Kidney (tissue), 14 donors: ENCODE results near the gene URM1. TPM values are rescaled to one million over a fixed set of nuclear protein-coding genes. Genes with fewer than 3 reads are reported as not detected.
A peak's percentile ranks its signal among the peaks of the same experiment; 100 is the strongest.

Source experiments
- DNase-seq, 5 donors: peaks; one replicate each; pipeline ENCODE4 v3.0.0-alpha.2; 2013 to 2020
- FAIRE-seq: peaks from 2 replicates; lab custom pipeline; 2012; peaks lifted over from hg19 to GRCh38; lab: Jason Lieb, UNC
- H3K27ac ChIP-seq, 2 donors: one replicate each; pipeline ENCODE4 v1.7.0; 2013; ENCODE audit warnings: low read depth in 2 of 2, low read length in 2 of 2, inconsistent platforms in 1 of 2
- H3K27me3 ChIP-seq: one replicate; pipeline ENCODE4 v1.7.1; 2013; ENCODE audit warnings: low read length, inconsistent platforms; ENCODE audit not compliant: control insufficient read depth, insufficient read depth
- H3K36me3 ChIP-seq, 3 donors: one replicate each; pipeline versions ENCODE4 v1.7.0 to v1.7.1; 2013; ENCODE audit warnings: low read length in 3 of 3, control low read depth in 1 of 3, inconsistent platforms in 1 of 3; ENCODE audit not compliant: insufficient read depth in 3 of 3, control insufficient read depth in 2 of 3
- H3K4me1 ChIP-seq, 3 donors: one replicate each; pipeline versions ENCODE4 v1.7.0 to v1.7.1; 2013; ENCODE audit warnings: low read length in 3 of 3, inconsistent platforms in 1 of 3, low read depth in 1 of 3; ENCODE audit not compliant: control insufficient read depth in 2 of 3, insufficient read depth in 2 of 3
- H3K4me3 ChIP-seq, 3 donors: one replicate each; pipeline versions ENCODE4 v1.7.0 to v1.8.1; 2013; ENCODE audit warnings: low read length in 3 of 3, control low read depth in 1 of 3, inconsistent platforms in 1 of 3
- H3K9ac ChIP-seq, 3 donors: one replicate each; pipeline versions ENCODE4 v1.7.0 to v1.7.1; 2013; ENCODE audit warnings: low read length in 3 of 3, control low read depth in 1 of 3, inconsistent platforms in 1 of 3
- H3K9me3 ChIP-seq, 3 donors: one replicate each; pipeline versions ENCODE4 v1.7.0 to v1.7.1; 2013; ENCODE audit warnings: low read length in 3 of 3, control low read depth in 1 of 3, inconsistent platforms in 1 of 3; ENCODE audit not compliant: control insufficient read depth in 2 of 3, insufficient read depth in 1 of 3
- intact Hi-C: fragments of 100-400 bp; cut with DNase I; formaldehyde crosslinking; loops from one replicate; pipeline ENCODE4 v1.11.1; 2022
- polyA plus RNA-seq: library from polyadenylated mRNA; stranded (reverse); fragments of 350-450 nt; fragmentation: Illumina TruSeq; extraction: RNeasy Lipid Tissue Mini Kit (QIAGEN cat#74804); gene quantifications from one replicate; pipeline ENCODE4 v1.2.3, GENCODE V29; 2014; ENCODE audit warnings: low read depth, low replicate concordance; ENCODE audit not compliant: insufficient read depth
- total RNA-seq: library from RNA; stranded (reverse); fragmentation: NEBNext Ultra II Directional; extraction: Animal tissue kit (Norgen Biotek cat#: 25700); gene quantifications from one replicate; pipeline ENCODE4 v1.2.1, GENCODE V29; 2021
- TF ChIP-seq, protein P1 (sequence below): IDR thresholded peaks from 3 replicates; pipeline ENCODE4 v1.5.1; 2012; ENCODE audit warnings: mild to moderate bottlenecking, moderate library complexity, borderline replicate concordance; ENCODE audit not compliant: insufficient read depth; ENCODE audit errors: extremely low read depth
- donor health status: control.
- donor health status: control.
- donor health status: control.
- donor health status: control.
- donor health status: control.
- donor health status: DM: yes; HTN: yes; CAD: no.
- donor health status: Normal renal cell carcinoma (clear cell type).

Gene URM1
- total and polyA plus RNA-seq, 2 donors from 2014 or later = 55.2 to 55.9 TPM

DNA sequence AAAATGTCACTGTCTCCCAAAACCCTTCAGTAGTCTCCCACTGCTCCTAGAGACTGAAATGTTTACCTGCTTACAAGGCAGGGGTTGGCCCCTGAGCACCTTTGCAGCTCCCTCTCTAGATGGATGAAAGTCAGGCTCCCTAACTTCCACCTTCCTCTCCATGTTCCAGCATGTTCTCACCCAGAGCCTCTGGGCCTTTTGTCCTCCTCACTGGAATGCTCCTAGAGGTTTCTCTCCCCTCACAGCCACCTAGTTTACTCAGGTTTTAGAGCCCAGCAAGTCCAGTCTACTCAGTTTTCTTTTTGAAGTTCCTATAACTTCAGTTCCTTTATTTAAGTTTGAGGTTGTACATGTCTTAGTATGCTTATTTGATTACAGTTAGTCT is 815 bp upstream of the URM1 start:
- H3K36me3 ChIP-seq = no peaks in the 10 kb centered on the region
- intact Hi-C loops = no loop called here
- TF ChIP-seq, protein P1, sequence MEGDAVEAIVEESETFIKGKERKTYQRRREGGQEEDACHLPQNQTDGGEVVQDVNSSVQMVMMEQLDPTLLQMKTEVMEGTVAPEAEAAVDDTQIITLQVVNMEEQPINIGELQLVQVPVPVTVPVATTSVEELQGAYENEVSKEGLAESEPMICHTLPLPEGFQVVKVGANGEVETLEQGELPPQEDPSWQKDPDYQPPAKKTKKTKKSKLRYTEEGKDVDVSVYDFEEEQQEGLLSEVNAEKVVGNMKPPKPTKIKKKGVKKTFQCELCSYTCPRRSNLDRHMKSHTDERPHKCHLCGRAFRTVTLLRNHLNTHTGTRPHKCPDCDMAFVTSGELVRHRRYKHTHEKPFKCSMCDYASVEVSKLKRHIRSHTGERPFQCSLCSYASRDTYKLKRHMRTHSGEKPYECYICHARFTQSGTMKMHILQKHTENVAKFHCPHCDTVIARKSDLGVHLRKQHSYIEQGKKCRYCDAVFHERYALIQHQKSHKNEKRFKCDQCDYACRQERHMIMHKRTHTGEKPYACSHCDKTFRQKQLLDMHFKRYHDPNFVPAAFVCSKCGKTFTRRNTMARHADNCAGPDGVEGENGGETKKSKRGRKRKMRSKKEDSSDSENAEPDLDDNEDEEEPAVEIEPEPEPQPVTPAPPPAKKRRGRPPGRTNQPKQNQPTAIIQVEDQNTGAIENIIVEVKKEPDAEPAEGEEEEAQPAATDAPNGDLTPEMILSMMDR = no peak

DNA sequence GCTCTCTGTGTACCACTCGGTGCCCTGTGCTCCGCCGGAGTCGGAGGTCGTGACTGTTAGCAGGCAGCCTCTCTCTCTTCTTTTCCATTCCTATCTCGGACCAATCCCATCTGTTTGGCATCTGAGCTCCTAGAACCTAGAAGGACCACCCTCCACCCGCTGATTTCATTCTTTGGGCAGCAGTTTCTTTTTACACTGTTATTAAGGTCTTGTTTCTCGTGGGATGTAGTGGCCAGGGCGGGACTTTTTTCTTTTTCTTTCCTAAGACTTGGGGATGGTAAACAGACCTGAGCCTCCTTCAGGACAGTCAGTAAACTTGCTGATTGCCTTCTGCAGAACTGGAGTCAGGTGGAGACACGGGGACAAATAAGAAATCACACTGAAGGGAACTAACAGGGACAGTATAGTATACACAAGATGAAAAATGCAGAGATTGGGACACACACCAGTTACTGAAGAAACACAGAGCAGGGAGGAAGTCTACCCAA is 500 bp downstream of the URM1 start:
- DNase-seq = no peak
- Histone ChIP-seq H3K9ac (peak overlapping the region; percentile 89 to 98 (median 92)), H3K4me3 (peak overlapping the region; percentile 97 to 100 (median 99)), H3K36me3 (no peaks in the 10 kb centered on the region), H3K27me3 (no peaks in the 10 kb centered on the region), H3K27ac (peak overlapping the region; percentile 47 to 87), H3K9me3 (no peaks in the 10 kb centered on the region), H3K4me1 (peaks cover 0 to 12% (median 9%) of the 10 kb centered on the region in 3 donors)
- TF ChIP-seq, protein P1 = no peak
- intact Hi-C loops = no loop called here
- FAIRE-seq = no peak

More for the DNA sequence above, 815 bp upstream of the URM1 start:
- no peak for FAIRE-seq
- Histone ChIP-seq H3K9me3 (no peaks in the 10 kb centered on the region), H3K27me3 (no peaks in the 10 kb centered on the region), H3K4me3 (peak overlapping the region; percentile 82 to 99 (median 94)), H3K27ac (peak overlapping the region; percentile 75 to 79), H3K4me1 (peaks cover 0 to 12% (median 9%) of the 10 kb centered on the region in 3 donors), H3K9ac (peak overlapping the region; percentile 83 to 90 (median 89))
- DNase-seq = no peak

DNA sequence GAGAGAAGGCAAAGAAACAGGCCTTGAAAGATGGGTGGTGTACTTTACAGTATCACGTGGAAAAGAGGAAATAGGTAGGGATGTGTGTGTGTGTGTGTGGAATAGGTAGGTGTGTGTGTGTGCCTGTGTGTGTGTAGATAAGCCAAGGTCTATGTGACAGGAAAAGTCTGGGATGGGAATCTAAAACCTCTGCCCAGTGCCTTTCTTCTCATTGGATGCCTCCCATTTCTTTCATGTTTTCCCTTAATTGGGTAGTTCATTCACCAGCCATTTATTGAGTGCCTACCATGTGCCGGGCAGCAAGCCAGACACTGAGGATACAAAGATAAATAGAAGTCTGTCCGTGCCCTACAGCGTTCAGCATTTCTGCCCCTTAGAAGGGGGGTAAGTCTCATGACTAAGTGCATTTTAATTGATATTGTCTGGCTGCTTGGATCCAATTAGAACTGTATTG is 1.0 kb downstream of the URM1 start:
- FAIRE-seq (no peak), DNase-seq (no peak)
- Histone ChIP-seq H3K9ac (peak overlapping the region in 2 of 3 donors; percentile 89 to 92), H3K36me3 (no peaks in the 10 kb centered on the region), H3K4me1 (peaks cover 0 to 12% (median 9%) of the 10 kb centered on the region in 3 donors), H3K27me3 (no peaks in the 10 kb centered on the region), H3K4me3 (peak overlapping the region; percentile 97 to 100 (median 99)), H3K9me3 (no peaks in the 10 kb centered on the region), H3K27ac (no peak overlapping the region)
- TF ChIP-seq, protein P1 = no peak
- intact Hi-C loops = no loop called here
